A549 (cell line): ENCODE measurements around the gene RAB15. TPM values are rescaled to one million over a fixed set of nuclear protein-coding genes. Genes with fewer than 3 reads are reported as not detected.

Experiments
- ATAC-seq, 2 experiments: fragments of 200-7000 bp in 1 of 2; fragments of >200 bp in 1 of 2; cut with Nextera tagmentation in 1 of 2; cut with Tn5 transposase in 1 of 2; 3 replicates each; pipeline versions ENCODE4 v1.8.0 to v1.9.1; 2018 to 2020; ENCODE audit warnings: mild to moderate bottlenecking in 1 of 2, moderate library complexity in 1 of 2
- CTCF ChIA-PET: fragments of 300-600 bp; sonication (Branson Sonifier 250); formaldehyde crosslinking; extraction: SDS; loops from one replicate; lab custom pipeline; 2021; ENCODE audit warnings: antibody characterized with exemption, inconsistent platforms; lab: Yijun Ruan, JAX
- POLR2A ChIA-PET: fragments of 350-600 bp; formaldehyde crosslinking; extraction: SDS; loops from one replicate; lab custom pipeline; 2021; ENCODE audit warnings: antibody characterized with exemption, inconsistent platforms; lab: Yijun Ruan, JAX
- DNase-seq, 2 experiments: peaks; one replicate each; pipeline versions ENCODE4 v3.0.0 to v3.0.0-alpha.2; 2011 to 2016; ENCODE audit warnings: low read depth in 1 of 2, low spot score in 1 of 2
- FAIRE-seq: peaks from 2 replicates; lab custom pipeline; 2011; peaks lifted over from hg19 to GRCh38; lab: Jason Lieb, UNC
- H3K27ac ChIP-seq, 2 experiments: fragments of >200 bp; sonication (Bioruptor Twin); formaldehyde crosslinking; 3 replicates each; pipeline ENCODE4 v1.5.1; 2016 to 2017
- H3K4me1 ChIP-seq: fragments of >200 bp; sonication (Bioruptor Twin); formaldehyde crosslinking; 3 replicates; pipeline ENCODE4 v1.6.1; 2016
- H3K4me2 ChIP-seq: fragments of >200 bp; sonication (Bioruptor Twin); formaldehyde crosslinking; 3 replicates; pipeline ENCODE4 v1.6.1; 2016
- H3K4me3 ChIP-seq: fragments of >200 bp; sonication (Bioruptor Twin); formaldehyde crosslinking; 3 replicates; pipeline ENCODE4 v1.5.1; 2016
- H3K9me3 ChIP-seq: fragments of >200 bp; sonication (Bioruptor Twin); formaldehyde crosslinking; 3 replicates; pipeline ENCODE4 v1.6.1; 2016
- CEBPB ChIP-seq, 2 experiments: fragments of >200 bp in 1 of 2; sonication (Bioruptor Twin) in 1 of 2; formaldehyde crosslinking in 1 of 2; IDR thresholded peaks; 2 replicates each; pipeline ENCODE4 v1.6.1; 2012 to 2016
- CTCF ChIP-seq: fragments of >200 bp; sonication (Bioruptor Twin); formaldehyde crosslinking; IDR thresholded peaks from 3 replicates; pipeline ENCODE4 v1.5.1; 2016
- EHMT2 ChIP-seq: fragments of 200-600 bp; sonication (generic); IDR thresholded peaks from 2 replicates; pipeline ENCODE4 v1.6.1; 2016; ENCODE audit warnings: antibody characterized with exemption, low read depth, mild to moderate bottlenecking, moderate library complexity
- ELK1 ChIP-seq: fragments of 150-350 bp; IDR thresholded peaks from 2 replicates; pipeline ENCODE4 v1.6.1; 2014; ENCODE audit warnings: low read depth, mild to moderate bottlenecking, low read length
- ESRRA ChIP-seq: fragments of 150-350 bp; IDR thresholded peaks from 2 replicates; pipeline ENCODE4 v1.6.1; 2014; ENCODE audit warnings: mild to moderate bottlenecking, low read length, borderline replicate concordance
- FOSL2 ChIP-seq, 2 experiments: fragments of 450-650 bp in 1 of 2; fragments of >200 bp in 1 of 2; sonication (Bioruptor Twin) in 1 of 2; formaldehyde crosslinking; IDR thresholded peaks; 2 replicates each; pipeline versions ENCODE4 v1.5.0 to v1.6.1; 2016 to 2020; ENCODE audit warnings: mild to moderate bottlenecking in 1 of 2, moderate library complexity in 1 of 2
- HDAC2 ChIP-seq: fragments of 200-600 bp; sonication (generic); IDR thresholded peaks from 2 replicates; pipeline ENCODE4 v1.6.1; 2016
- HEYL ChIP-seq: fragments of 250-450 bp; sonication (Bioruptor Pico); IDR thresholded peaks from 2 replicates; pipeline ENCODE4 v1.8.0; 2021; ENCODE audit warnings: mild to moderate bottlenecking, moderate library complexity
- HMGXB4 ChIP-seq: fragments of 250-450 bp; sonication (Bioruptor Pico); IDR thresholded peaks from 2 replicates; pipeline ENCODE4 v1.5.0; 2021; ENCODE audit warnings: mild to moderate bottlenecking, moderate library complexity, borderline replicate concordance
- PHF8 ChIP-seq: fragments of 200-600 bp; sonication (generic); IDR thresholded peaks from 2 replicates; pipeline ENCODE4 v1.6.1; 2016; ENCODE audit warnings: low read depth, mild to moderate bottlenecking, antibody characterized with exemption, moderate library complexity, borderline replicate concordance
- TFCP2L1 ChIP-seq: fragments of 250-450 bp; sonication (Bioruptor Pico); IDR thresholded peaks from 2 replicates; pipeline ENCODE4 v1.5.0; 2021; ENCODE audit warnings: mild to moderate bottlenecking
- TP53 ChIP-seq: fragments of 250-450 bp; sonication (Bioruptor Pico); IDR thresholded peaks from 2 replicates; pipeline ENCODE4 v1.5.0; 2021; ENCODE audit warnings: mild to moderate bottlenecking, moderate library complexity
- USF2 ChIP-seq: fragments of 450-650 bp; IDR thresholded peaks from 2 replicates; pipeline ENCODE4 v1.6.1; 2014; ENCODE audit warnings: antibody characterized with exemption
- ZFP36 ChIP-seq: fragments of 450-650 bp; IDR thresholded peaks from 2 replicates; pipeline ENCODE4 v1.6.1; 2014; ENCODE audit warnings: borderline replicate concordance; ENCODE audit not compliant: partially characterized antibody
- WGBS: methylation state at CpG from one replicate; pipeline ENCODE4 v1.1.6; 2017; ENCODE audit errors: missing lambda C conversion rate; 5-methylcytosine and 5-hydroxymethylcytosine counted together
- polyA plus RNA-seq, 4 experiments: library from polyadenylated mRNA; depleted of rRNA in 3 of 4; stranded (reverse); fragments of >200 nt; fragmentation: RNase III in 1 of 4; extraction: RNeasy Plus Mini Kit Qiagen cat#74134 plus additional on column Dnase treatment in 1 of 4; gene quantifications; 2 replicates in 3 of 4; 3 replicates in 1 of 4; pipeline ENCODE4 v1.2.3, GENCODE V29; 2011 to 2017

The RAB15 gene
- polyA plus RNA-seq, 2 of the 4 experiments (the other 2 are of a cell fraction), result 32.2 to 35.1 TPM

GRCh38 chr14:65015391-65015790, 43.3 kb upstream of the RAB15 start:
- 98% methylated on average over 3 of the region's 3 CpGs for WGBS
- DNase-seq, result no peak
- no peak for ATAC-seq
- Histone ChIP-seq H3K9me3 (no peaks in the 10 kb centered on the region), H3K4me3 (no peak overlapping the region), H3K4me2 (no peak overlapping the region), H3K4me1 (no peaks in the 10 kb centered on the region), H3K27ac (no peak overlapping the region)
- ChIA-PET CTCF (interaction anchor here (0.7 to 3.9 kb wide), 4 partner anchors 9 to 38 kb away, joined by 3 to 21 read pairs (median 6); partner anchors contain the start of gene FNTB), POLR2A (no interaction called here)
- no peak for FAIRE-seq
- TF ChIP-seq HDAC2 (no peak), TP53 (no peak), USF2 (no peak), ESRRA (no peak), HEYL (no peak), PHF8 (no peak), CEBPB (IDR thresholded peaks at IDR 0.05) (no peak), HMGXB4 (no peak), TFCP2L1 (no peak)

- Histone ChIP-seq H3K4me1 (no peaks in the 10 kb centered on the region), H3K9me3 (no peaks in the 10 kb centered on the region), H3K4me3 (no peak overlapping the region), H3K4me2 (no peak overlapping the region), H3K27ac (no peak overlapping the region)
- TF ChIP-seq ELK1 (no peak), CTCF (no peak), EHMT2 (no peak), CEBPB (IDR thresholded peaks at IDR 0.05) (no peak), FOSL2 (IDR thresholded peaks at IDR 0.05) (no peak), FOSL2 (CRISPR knock-in tag; IDR thresholded peaks at IDR 0.05) (no peak)
- WGBS, result 77% methylated on average over 4 of the region's 4 CpGs
- DNase-seq (no peak), ATAC-seq (no peak), FAIRE-seq (no peak)
- ChIA-PET POLR2A (no interaction called here), CTCF (no interaction called here)
These were observed 40.2 kb upstream of the RAB15 start for GRCh38 chr14:65012353-65012752.

GRCh38 chr14:65011538-65011937, 39.4 kb upstream of the RAB15 start:
- 90% methylated on average over 10 of the region's 10 CpGs for WGBS

More at GRCh38 chr14:65011538-65011937, 39.4 kb upstream of the RAB15 start:
- ChIA-PET POLR2A (no interaction called here), CTCF (no interaction called here)
- H3K4me3 ChIP-seq, result no peak overlapping the region
- no peak for ATAC-seq
- no peak for FAIRE-seq
- no peak overlapping the region for H3K27ac ChIP-seq
- H3K4me2 ChIP-seq, result no peak overlapping the region
- TF ChIP-seq ZFP36, result no peak
- H3K4me1 ChIP-seq, result peaks cover 1% of the 10 kb centered on the region; the same call in 1 of the 3 replicates
- no peak for DNase-seq
- H3K9me3 ChIP-seq, result no peaks in the 10 kb centered on the region
